ENCODE results near the gene ZNF827.

DNA sequence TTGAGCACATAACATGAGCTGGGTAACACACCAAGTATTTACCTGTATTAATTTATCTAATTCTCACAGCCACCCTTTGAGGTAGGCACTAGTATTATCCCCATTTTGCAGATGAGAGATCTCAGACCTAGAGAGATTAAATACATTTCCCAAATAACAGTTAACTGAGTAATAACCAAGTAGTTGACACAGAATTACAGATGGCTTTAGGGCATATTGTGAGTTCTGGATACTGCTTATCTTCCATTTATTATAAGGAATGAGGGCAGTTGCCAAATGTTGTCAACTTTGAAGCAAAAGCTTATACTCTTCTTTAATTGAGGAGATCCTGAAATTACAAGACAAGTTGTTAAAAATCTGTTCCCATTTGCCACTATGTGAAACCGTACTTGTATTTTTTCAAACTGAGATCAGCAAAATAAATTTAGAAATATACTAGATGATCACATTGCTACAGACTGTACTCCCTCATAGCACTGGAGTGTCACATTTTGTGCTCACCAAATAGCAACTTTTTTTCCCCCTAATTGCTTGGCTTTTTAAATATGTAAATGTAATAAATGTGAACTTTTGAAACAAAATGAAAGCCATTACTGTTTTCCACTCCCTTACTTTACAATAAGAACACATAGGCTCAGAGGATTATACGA is 62.0 kb downstream of the ZNF827 start:
- TF ChIP-seq CTCF (IDR thresholded peaks at IDR 0.05) (no peak), POLR2A (IDR thresholded peaks at IDR 0.05) (no peak)

All from lower leg skin (tissue), 3 donors.